ENCODE results near the gene MRE11.

DNA sequence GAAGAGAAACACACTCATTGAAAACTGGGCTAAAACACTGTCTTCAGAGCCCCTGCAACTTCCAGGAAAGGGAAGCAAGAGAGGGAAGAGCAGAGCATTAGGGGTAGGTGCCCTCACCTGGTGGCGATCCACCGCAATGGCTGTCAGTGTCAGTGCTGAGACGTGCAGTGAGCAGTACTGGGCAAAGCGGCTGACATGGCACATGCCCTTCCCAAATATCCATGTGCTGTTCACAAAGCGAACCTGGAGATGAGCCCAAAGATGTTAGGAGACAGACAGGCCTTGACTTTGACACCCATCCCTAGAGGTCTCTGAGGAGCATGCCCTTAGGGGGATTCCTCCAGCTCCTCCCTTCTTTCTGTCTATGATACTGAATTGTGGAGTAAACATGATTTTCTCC lies 97.4 kb downstream of the MRE11 start:
- TF ChIP-seq, protein P1, sequence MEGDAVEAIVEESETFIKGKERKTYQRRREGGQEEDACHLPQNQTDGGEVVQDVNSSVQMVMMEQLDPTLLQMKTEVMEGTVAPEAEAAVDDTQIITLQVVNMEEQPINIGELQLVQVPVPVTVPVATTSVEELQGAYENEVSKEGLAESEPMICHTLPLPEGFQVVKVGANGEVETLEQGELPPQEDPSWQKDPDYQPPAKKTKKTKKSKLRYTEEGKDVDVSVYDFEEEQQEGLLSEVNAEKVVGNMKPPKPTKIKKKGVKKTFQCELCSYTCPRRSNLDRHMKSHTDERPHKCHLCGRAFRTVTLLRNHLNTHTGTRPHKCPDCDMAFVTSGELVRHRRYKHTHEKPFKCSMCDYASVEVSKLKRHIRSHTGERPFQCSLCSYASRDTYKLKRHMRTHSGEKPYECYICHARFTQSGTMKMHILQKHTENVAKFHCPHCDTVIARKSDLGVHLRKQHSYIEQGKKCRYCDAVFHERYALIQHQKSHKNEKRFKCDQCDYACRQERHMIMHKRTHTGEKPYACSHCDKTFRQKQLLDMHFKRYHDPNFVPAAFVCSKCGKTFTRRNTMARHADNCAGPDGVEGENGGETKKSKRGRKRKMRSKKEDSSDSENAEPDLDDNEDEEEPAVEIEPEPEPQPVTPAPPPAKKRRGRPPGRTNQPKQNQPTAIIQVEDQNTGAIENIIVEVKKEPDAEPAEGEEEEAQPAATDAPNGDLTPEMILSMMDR (IDR thresholded peaks at IDR 0.05), result no peak
- TF ChIP-seq EP300 (IDR thresholded peaks at IDR 0.05), result no peak
